T-helper 2 cell (primary cell): ENCODE measurements around the gene SLC35B1.
"Not testable (repeated sequence)": the region's sequence is repeated elsewhere in the genome, so short reads cannot be mapped to it uniquely, and the experiment has no call there.

Source experiments
- DNase-seq, 5 experiments: peaks; one replicate each; pipeline versions ENCODE4 v3.0.0 to v3.0.0-alpha.2; 2012 to 2022

Gene SLC35B1

GRCh38 chr17:49734515-49735490, 27.0 kb upstream of the SLC35B1 start:
- no peak for DNase-seq

GRCh38 chr17:49731435-49731831, 23.7 kb upstream of the SLC35B1 start:
- no peak for DNase-seq

- no peak for DNase-seq
Observed at GRCh38 chr17:49730785-49731434, 23.1 kb upstream of the SLC35B1 start.

GRCh38 chr17:49730078-49730784, 22.5 kb upstream of the SLC35B1 start:
- no peak for DNase-seq

- no peak for DNase-seq
Observed at GRCh38 chr17:49729069-49729468, 21.3 kb upstream of the SLC35B1 start.

- no peak for DNase-seq
Observed at GRCh38 chr17:49728425-49728824, 20.7 kb upstream of the SLC35B1 start.

GRCh38 chr17:49727380-49727779, 19.6 kb upstream of the SLC35B1 start:
- DNase-seq = no peak

- DNase-seq = no peak
Observed at GRCh38 chr17:49725452-49726130, 17.8 kb upstream of the SLC35B1 start.

- DNase-seq = not testable (repeated sequence)
Observed at GRCh38 chr17:49724552-49724951, 16.8 kb upstream of the SLC35B1 start.

GRCh38 chr17:49723423-49723822, 15.7 kb upstream of the SLC35B1 start:
- DNase-seq = no peak

- DNase-seq = no peak
Observed at GRCh38 chr17:49722066-49722465, 14.3 kb upstream of the SLC35B1 start.

GRCh38 chr17:49717371-49717861, 9.7 kb upstream of the SLC35B1 start:
- DNase-seq = peak in 2 of 5 experiments; percentile 14 to 69

- DNase-seq = no peak
Observed at GRCh38 chr17:49716668-49717364, 9.1 kb upstream of the SLC35B1 start.

GRCh38 chr17:49715717-49716279, 8.0 kb upstream of the SLC35B1 start:
- DNase-seq = peak in 4 of 5 experiments; percentile 18 to 90 (median 51)

- DNase-seq = peak in 2 of 5 experiments; percentile 71 to 77
Observed at GRCh38 chr17:49715216-49715615, 7.5 kb upstream of the SLC35B1 start.

GRCh38 chr17:49708515-49709183, 885 bp upstream of the SLC35B1 start:
- peak in 2 of 5 experiments; percentile 18 to 22 for DNase-seq

GRCh38 chr17:49707246-49707607, 537 bp downstream of the SLC35B1 start:
- DNase-seq = peak in 2 of 5 experiments; percentile 26 to 52

GRCh38 chr17:49705254-49705653, 2.5 kb downstream of the SLC35B1 start:
- DNase-seq = no peak

GRCh38 chr17:49703557-49704277, 4.0 kb downstream of the SLC35B1 start:
- peak in 1 of 5 experiments; percentile 36 for DNase-seq

- no peak for DNase-seq
Observed at GRCh38 chr17:49700960-49701359, 6.8 kb downstream of the SLC35B1 start.
